Measurements from ENCODE around the gene FNBP1. TPM values are rescaled to one million over a fixed set of nuclear protein-coding genes. Genes with fewer than 3 reads are reported as not detected.

Gene FNBP1
- total and polyA plus RNA-seq, 2 experiments from 2014 or later = 26.6 to 28.8 TPM

- Histone ChIP-seq H3K4me3 (no peak overlapping the region), H3K4me2 (no peak overlapping the region), H2AFZ (no peak overlapping the region), H3F3A (replicated peaks; ENCODE audit: low read depth) (no peaks in the 10 kb centered on the region), H3K36me3 (ENCODE audit: insufficient read depth) (no peaks in the 10 kb centered on the region), H3K79me2 (replicated peaks; ENCODE audit: insufficient read depth) (no peaks in the 10 kb centered on the region), H3K9me2 (ENCODE audit: insufficient read depth) (no peaks in the 10 kb centered on the region), H3K27me3 (ENCODE audit: insufficient read depth) (no peaks in the 10 kb centered on the region), H4K20me1 (replicated peaks; ENCODE audit: insufficient read depth) (no peaks in the 10 kb centered on the region), H3K4me1 (ENCODE audit: insufficient read depth) (no peaks in the 10 kb centered on the region), H3K27ac (ENCODE audit: low read depth) (no peak overlapping the region)
- no peak for TF ChIP-seq POLR2AphosphoS5 (IDR thresholded peaks at IDR 0.05; ENCODE audit: low read depth)
- TF ChIP-seq EZH2phosphoT487 (IDR thresholded peaks at IDR 0.05; ENCODE audit: unreplicated experiment) = no peak
- no peak for TF ChIP-seq CREB1 (CRISPR knock-in tag; IDR thresholded peaks at IDR 0.05; ENCODE audit: low read depth)
- TF ChIP-seq ETS1 (IDR thresholded peaks at IDR 0.05) = no peak
- TF ChIP-seq REST (IDR thresholded peaks at IDR 0.05; ENCODE audit: unreplicated experiment) = no peak
- no peak for TF ChIP-seq JUNB (IDR thresholded peaks at IDR 0.05; ENCODE audit: unreplicated experiment)
- TF ChIP-seq ZNF331 (CRISPR knock-in tag; IDR thresholded peaks at IDR 0.05; ENCODE audit: low read depth) = no peak
- TF ChIP-seq ZNF114 (CRISPR knock-in tag; IDR thresholded peaks at IDR 0.05) = no peak
- TF ChIP-seq NANOG (IDR thresholded peaks at IDR 0.05; ENCODE audit: borderline replicate concordance) = no peak
- TF ChIP-seq CTCF (conservative IDR thresholded peaks at IDR 0.05; ENCODE audit: low read depth in 2 of 2) = no peak
- no peak for TF ChIP-seq STAT1 (IDR thresholded peaks at IDR 0.05; ENCODE audit: unreplicated experiment)
- no peak for TF ChIP-seq ZNF462 (CRISPR knock-in tag; IDR thresholded peaks at IDR 0.05)
- TF ChIP-seq EZH2 (IDR thresholded peaks at IDR 0.05; ENCODE audit: low read depth, unreplicated experiment) = no peak
- Mint-ChIP-seq H3K4me1 (peaks cover 3% of the 10 kb centered on the region; the same call in 1 of the 3 replicates), H3K36me3 (ENCODE audit: low read depth) (peaks cover 3% of the 10 kb centered on the region; the same call in 1 of the 3 replicates), H3K9me3 (no peaks in the 10 kb centered on the region), H3K4me3 (no peak overlapping the region), H3K27ac (no peak overlapping the region), H3K27me3 (ENCODE audit: insufficient read depth, low read depth, poor library complexity) (no peaks in the 10 kb centered on the region)
- DNase-seq (ENCODE audit: low spot score) (no peak), ATAC-seq (no peak)
Observed at GRCh38 chr9:129919277-129919676, 123.7 kb downstream of the FNBP1 start.
